BE2C (cell line): ENCODE data around the gene SLC26A1.

ENCODE experiments used
- DNase-seq: peaks from one replicate; pipeline ENCODE4 v3.0.0-alpha.2; 2020
- H3K27me3 ChIP-seq: fragments of 250-450 bp; sonication (Bioruptor Pico); 2 replicates; pipeline ENCODE4 v1.5.1; 2020; ENCODE audit warnings: mild to moderate bottlenecking
- H3K36me3 ChIP-seq: fragments of 250-450 bp; sonication (Bioruptor Pico); 2 replicates; pipeline ENCODE4 v1.5.1; 2020; ENCODE audit warnings: mild to moderate bottlenecking
- H3K4me1 ChIP-seq: fragments of 250-450 bp; sonication (Bioruptor Pico); 2 replicates; pipeline ENCODE4 v1.5.1; 2020
- H3K4me3 ChIP-seq: 2 replicates; pipeline ENCODE4 v1.5.1; 2011; ENCODE audit warnings: low read depth, low read length
- H3K9me3 ChIP-seq: fragments of 250-450 bp; sonication (Bioruptor Pico); 2 replicates; pipeline ENCODE4 v1.5.1; 2020
- CTCF ChIP-seq: IDR thresholded peaks from 2 replicates; pipeline ENCODE4 v1.5.1; 2012; ENCODE audit warnings: mild to moderate bottlenecking, low read depth, low read length

Gene SLC26A1

DNA sequence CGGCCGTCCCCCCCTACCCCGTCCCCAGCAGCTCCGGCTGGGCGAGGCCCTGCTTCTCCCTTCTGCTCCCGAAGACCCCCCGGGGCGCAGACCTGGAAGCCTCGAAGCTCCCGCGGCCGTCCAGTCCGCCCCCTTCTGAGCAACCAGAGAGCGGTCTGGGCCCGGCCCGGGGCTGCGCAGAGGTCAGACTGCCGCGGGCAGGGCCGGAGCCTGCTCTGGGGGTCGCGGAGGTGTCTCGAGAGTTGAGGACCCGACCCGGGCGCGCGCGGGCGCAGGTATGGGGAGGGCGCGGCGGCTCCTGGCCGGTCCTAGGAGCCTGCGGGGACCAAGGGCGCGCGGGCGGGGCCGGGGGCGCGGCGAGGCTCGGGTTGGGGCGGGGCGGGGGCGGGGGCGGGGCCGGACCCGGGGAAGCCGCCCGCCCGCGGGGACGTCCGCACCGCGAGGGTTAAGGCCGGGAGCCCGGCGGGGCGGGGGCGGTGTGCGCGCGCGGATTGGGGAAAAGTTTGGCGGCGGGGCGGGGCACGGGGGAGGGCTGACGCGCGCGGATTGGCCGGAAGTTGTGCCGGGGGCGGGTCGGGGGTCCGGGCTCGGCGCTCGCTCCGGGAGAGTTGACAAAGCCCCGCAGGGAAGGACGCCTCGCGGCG, 17.9 kb upstream of the SLC26A1 start, which contains the start of gene FGFRL1:
Gene FGFRL1 (plus strand): TSS at position 605 of the 644 bp plus-strand sequence. CDS start 860 bp downstream, outside the sequence.
- TF ChIP-seq CTCF: no peak
- H3K9me3 ChIP-seq: no peaks in the 10 kb centered on the region
- DNase-seq: peak; percentile 91
- H3K36me3 ChIP-seq: no peaks in the 10 kb centered on the region
- H3K27me3 ChIP-seq: peaks cover 50% of the 10 kb centered on the region
- no peak within 1 kb of the TSS for H3K4me3 ChIP-seq
- no peaks in the 10 kb centered on the region; the same call in 1 of the 2 replicates for H3K4me1 ChIP-seq

DNA sequence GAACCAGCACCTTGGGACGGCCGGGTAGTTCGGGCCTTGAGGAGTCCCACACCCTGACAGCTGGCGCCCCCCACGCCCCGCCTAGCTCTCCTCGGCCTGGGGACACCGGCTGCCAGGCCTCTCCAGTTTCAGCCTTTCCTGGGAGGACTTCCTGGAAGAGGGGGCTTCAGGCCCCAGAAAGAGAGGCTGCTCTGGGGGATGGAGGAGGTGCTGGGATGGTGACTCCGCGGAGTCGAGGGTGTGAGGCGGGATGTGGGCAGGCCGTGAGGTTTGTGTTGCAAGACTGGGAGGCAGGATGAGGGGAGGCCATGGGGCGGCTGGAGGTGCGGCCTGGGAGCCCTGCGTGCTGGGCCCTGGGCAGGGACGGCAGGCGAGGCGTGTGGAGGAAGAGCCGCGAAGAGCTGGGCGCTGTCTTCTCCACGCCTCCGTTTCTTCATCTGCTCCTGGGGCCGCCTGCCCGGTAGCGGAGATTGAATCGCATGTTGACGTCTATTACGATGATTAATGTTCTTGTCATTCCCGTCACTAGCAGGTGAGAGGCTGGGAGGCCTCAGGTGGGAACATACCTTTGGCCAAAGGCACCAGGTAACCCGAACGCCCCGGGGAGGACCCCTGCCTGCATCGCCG, 17.3 kb upstream of the SLC26A1 start:
- DNase-seq: peak; percentile 40
- TF ChIP-seq CTCF: no peak
- Histone ChIP-seq H3K9me3 (no peaks in the 10 kb centered on the region), H3K4me3 (no peak overlapping the region), H3K4me1 (no peaks in the 10 kb centered on the region; the same call in 1 of the 2 replicates), H3K36me3 (no peaks in the 10 kb centered on the region), H3K27me3 (peaks cover 53% of the 10 kb centered on the region)

- Histone ChIP-seq H3K9me3 (no peaks in the 10 kb centered on the region), H3K4me1 (no peaks in the 10 kb centered on the region; the same call in 1 of the 2 replicates), H3K27me3 (peaks cover 60% of the 10 kb centered on the region), H3K4me3 (peak overlapping the region; percentile 36), H3K36me3 (no peaks in the 10 kb centered on the region)
- no peak for TF ChIP-seq CTCF
- DNase-seq: peak; percentile 72
Measured at GRCh38 chr4:1009542-1010394, 16.6 kb upstream of the SLC26A1 start.

DNA sequence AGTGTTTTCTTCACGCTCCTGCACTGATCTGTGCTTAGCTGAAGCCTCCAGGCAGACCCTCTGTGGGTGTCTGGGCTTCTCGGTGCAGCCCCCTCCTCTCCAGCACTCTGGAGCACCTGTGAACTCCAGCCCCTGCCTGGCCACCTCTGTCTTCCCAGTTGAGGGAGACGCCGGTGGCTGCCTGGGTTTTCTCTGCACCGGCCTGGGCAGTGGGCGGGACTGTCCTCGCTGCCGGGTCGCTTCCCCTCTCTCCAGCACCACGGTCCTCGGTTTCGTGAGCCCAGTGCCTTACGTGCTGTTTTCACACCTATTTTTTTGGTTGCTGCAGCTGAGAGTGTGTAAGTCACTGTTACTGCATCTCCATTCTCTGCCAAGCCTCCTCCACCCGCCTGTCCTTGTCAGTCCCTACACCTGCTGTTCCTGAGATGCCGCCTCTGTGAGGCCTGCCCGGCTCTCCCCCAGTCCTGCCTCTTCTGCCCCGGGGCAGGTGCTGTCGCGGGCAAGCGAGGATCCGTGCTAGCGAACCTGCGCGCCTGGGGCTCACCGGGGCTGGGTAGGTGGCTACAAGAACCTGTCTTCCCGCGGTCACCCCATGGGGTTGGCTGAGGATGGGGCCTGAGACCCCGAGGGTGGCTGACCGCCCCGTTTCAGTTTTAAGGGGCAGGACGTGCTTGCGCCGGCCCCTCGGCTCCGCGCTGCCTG, 15.8 kb upstream of the SLC26A1 start:
- no peak for TF ChIP-seq CTCF
- H3K4me3 ChIP-seq: peak overlapping the region; percentile 36
- H3K36me3 ChIP-seq: no peaks in the 10 kb centered on the region
- peaks cover 68% of the 10 kb centered on the region for H3K27me3 ChIP-seq
- no peak for DNase-seq
- H3K9me3 ChIP-seq: no peaks in the 10 kb centered on the region
- H3K4me1 ChIP-seq: no peaks in the 10 kb centered on the region; the same call in 1 of the 2 replicates

DNA sequence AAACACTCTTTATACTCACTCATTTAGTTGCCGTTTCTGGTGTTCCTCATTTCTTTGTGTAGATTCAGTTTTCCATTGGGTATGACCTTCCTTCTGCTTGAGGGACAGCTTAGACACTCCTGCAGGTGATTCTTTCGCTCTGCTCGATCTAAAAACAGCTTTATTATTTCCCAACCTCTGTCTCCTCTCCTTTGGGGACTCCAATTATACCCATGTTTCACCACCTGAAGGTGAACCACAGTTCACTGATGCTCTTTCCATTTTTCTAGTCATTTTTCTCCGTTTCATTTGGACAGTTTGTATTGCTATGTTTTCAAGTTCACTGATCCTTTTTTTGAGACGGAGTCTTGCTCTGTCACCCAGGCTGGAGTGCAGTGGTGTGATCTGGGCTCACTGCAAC, 13.7 kb upstream of the SLC26A1 start:
- Histone ChIP-seq H3K4me1 (no peaks in the 10 kb centered on the region; the same call in 1 of the 2 replicates), H3K27me3 (peaks cover 79% of the 10 kb centered on the region), H3K9me3 (no peaks in the 10 kb centered on the region), H3K4me3 (no peak overlapping the region), H3K36me3 (no peaks in the 10 kb centered on the region)
- TF ChIP-seq CTCF: no peak
- DNase-seq: no peak
